Esophagus muscularis mucosa (tissue), 2 donors: ENCODE data around the gene APOM.

Experiments used
- POLR2A ChIP-seq: fragments of 450-650 bp; IDR thresholded peaks from one replicate; pipeline ENCODE4 v1.6.1; 2017; ENCODE audit warnings: antibody characterized with exemption, moderate library complexity, mild to moderate bottlenecking, low read depth
- POLR2AphosphoS5 ChIP-seq, 2 donors: sonication (generic); formaldehyde crosslinking; IDR thresholded peaks; one replicate each; pipeline ENCODE4 v1.6.1; 2017; ENCODE audit warnings: antibody characterized with exemption in 2 of 2

- TF ChIP-seq POLR2A (no peak), POLR2AphosphoS5 (IDR thresholded peaks at IDR 0.05) (no peak)
Observed at GRCh38 chr6:31639449-31639861, 16.2 kb upstream of the APOM start.
